ENCODE results near the gene GPD1.

Gene GPD1

DNA sequence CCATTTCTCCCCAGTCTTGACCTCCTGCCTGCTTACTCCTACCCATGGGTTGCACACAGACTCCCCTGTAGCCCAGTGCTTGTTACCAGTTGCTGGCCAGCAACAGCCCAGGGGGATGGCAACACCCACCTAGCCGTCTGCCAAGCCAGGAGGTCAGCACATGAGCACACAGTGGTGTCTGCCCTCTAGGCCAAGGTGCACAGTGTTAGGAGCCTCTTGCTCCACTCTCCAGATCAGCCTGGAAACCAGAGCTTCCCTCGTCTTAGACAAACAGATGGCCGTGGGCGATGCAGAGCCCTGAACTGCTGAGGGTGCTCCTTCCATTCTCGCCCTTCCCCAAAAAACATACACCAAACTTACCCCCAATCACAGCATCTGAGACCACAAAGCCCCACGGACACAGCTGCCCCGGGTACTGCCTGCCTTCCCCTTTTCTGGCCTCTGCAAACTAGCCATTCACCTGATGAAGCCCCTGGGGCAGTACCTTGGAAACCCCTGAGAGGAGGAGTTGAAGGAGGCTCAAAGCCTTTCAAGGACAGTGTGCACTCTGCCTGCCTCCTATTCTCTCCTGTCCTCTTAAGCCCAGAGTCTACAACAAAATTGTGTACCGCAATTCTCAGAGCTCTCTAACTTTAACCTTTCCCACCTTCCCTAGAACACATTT, 1.0 kb upstream of the GPD1 start:
- no peak for FAIRE-seq

DNA sequence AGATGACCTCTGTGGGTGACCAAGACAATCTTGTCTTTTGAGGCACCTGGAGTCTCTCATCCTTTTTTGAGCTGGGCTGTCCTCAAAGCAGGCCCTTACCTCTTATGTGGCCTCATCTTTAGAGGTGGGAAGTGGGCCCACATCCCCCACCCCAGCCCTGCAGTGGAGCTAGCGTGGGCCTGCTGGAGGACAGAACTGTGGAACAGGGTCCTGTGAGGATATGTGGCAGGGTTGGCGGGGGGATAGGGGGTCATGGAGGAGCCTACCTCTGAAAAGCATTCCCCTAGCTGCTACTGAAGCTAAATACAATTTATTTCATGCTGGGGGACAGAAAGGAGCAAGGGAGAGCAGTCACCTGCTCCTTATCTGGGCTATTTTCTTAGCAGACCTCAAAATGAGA, 457 bp upstream of the GPD1 start:
- FAIRE-seq = no peak

DNA sequence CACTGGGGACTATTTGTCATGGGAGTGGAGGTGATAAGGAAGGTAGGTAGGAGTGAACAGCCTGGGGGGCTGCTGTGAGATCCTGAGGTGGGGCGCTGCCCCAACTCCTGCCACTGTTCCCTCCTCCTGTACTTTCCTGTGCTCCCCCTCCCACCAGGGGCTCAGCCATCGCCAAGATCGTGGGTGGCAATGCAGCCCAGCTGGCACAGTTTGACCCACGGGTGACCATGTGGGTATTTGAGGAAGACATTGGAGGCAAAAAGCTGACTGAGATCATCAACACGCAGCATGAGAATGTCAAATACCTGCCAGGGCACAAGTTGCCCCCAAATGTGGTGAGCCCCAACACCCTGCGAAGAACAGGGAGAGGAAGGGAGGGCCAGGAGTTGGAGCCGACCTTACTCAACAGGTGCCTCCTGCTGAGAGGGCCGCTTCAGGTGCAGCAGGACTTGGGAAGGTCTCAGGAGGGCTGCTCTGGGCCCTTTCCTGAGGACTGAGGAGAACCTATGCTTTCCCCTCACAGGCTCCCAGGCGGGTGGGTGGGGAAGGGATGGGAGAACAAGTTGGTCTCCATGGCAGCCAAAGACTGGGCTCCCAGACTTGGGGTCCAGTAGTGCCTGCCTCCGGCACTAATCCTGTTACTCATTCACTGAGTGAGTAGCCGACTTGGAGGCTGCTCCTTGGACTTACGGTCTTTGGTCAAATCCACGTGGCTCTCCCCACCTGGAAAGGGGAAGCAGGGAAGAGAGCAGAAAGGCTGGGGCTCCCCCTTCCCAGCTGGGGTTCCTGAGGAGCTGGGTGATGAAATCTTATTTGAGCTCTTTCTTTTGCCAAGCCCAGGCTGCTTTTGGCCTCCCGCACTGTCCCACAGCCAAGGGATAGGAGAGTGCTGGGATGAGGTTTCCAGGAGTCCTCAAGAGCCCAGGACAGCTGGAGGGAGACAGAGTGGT, 884 bp downstream of the GPD1 start:
- no peak for FAIRE-seq

DNA sequence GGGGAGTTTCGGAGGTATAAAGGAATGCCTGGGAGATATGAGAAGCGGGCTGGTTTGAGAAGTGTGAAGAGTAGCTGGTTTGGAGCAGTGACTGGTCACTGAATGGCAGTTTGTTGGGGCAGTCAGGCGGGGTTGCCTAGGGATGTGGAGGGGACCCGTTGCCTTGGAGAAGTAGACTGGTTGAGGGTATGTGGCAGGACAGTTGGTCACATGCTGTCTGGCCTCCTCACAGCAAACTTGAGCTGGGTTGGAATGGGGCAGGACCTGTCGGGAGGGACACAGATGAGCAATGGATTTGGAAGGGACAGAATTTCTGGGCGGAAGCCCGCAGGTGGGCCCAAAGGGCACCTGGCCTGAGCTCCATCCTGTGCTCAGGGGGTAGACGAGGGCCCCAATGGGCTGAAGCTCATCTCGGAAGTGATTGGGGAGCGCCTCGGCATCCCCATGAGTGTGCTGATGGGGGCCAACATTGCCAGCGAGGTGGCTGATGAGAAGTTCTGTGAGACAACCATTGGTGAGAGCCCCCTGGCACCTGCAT, 2.2 kb downstream of the GPD1 start:
- no peak for FAIRE-seq

DNA sequence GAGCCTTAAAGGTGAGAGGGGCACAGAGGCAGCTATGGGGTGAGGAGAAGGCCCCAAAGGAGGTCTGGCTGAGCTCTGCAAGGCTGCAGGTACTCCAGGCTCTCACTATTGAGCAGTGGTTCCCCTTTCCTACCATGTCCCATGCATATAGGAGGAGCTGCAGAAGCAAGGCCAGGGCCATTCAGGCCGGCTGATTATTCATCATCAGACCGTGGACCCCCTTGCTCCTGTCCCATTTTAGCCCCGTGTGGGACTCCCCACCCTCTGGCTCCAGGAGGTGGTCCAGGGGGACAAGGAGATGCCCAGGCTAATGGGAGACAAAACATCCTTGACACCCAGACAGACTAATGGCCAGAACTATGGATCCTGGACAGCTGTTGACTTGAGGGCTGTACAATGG, 3.1 kb downstream of the GPD1 start:
- FAIRE-seq = no peak

DNA sequence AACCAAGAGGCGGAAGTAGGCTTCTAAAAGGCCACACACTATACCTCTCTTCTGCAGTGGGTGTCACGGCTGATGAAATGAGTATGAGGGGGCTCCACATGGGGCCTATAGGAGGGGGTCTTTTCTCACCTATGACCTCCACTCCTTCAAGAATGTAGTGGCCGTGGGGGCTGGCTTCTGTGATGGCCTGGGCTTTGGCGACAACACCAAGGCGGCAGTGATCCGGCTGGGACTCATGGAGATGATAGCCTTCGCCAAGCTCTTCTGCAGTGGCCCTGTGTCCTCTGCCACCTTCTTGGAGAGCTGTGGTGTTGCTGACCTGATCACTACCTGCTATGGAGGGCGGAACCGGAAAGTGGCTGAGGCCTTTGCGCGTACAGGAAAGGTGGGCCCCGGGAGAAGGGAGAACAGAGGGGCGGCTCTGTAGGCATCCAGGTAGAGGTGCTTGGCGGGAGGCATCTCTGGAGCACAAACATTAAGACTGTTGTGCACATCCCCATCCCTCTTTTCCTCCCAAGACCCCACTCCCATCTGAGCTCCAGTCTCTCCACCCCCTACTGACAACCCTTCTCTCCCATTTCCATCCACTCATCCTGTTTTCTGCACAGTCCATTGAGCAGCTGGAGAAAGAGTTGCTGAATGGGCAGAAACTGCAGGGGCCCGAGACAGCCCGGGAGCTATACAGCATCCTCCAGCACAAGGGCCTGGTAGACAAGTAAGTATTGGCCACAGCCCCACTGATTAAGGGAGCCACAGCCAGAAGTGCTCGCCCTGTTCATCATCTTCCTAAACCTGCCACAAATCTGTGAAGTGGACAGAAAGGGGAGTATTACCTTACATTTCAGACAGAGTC, 3.8 kb downstream of the GPD1 start:
- no peak for FAIRE-seq

DNA sequence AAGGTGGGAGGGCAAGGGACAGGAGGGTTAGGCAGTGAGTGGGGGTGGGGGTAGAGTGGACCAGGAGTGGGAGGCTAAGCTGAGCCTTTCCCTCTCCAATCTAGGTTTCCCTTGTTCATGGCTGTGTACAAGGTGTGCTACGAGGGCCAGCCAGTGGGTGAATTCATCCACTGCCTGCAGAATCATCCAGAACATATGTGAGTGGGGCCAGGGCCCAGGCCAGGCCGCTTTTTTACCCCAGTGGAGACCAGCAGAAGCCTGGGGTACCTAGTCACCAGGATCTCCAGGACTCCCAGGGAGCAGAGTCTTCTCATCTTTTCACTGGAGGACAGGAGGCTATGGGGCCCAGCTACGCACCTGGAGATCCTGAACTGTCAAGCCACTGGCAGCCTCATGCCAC, 5.5 kb downstream of the GPD1 start:
- no peak for FAIRE-seq

DNA sequence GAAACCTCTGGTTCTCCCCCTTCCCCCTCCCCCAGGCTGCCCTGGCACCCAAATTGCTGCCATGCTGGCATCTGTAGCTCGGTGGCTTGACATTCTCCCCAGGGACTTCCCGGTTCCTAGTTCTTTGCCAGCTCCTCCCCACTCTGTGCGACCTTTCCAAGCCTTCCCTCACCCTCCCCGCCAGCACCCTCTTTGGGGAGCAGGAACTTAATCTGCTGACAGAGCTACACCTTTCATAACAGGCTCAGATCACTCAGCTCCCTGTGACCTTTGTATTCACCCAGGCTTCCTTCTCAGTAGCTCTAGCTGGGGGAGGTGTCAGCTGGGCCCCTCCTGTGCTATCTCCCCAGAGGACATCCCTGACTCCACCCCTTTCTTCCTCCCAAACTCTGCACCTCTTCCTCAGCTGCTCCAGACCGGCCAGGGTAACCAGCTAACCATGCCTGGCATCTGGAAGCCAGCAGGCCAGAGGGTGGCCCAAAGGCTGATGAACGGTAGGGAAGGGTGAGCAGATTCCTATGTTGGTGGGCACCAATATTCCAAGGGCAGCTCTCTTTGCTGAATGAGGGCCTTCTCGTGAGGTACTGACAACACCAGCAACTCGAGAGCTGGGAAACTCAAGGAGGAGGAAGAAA, 6.4 kb downstream of the GPD1 start:
- FAIRE-seq = no peak

DNA sequence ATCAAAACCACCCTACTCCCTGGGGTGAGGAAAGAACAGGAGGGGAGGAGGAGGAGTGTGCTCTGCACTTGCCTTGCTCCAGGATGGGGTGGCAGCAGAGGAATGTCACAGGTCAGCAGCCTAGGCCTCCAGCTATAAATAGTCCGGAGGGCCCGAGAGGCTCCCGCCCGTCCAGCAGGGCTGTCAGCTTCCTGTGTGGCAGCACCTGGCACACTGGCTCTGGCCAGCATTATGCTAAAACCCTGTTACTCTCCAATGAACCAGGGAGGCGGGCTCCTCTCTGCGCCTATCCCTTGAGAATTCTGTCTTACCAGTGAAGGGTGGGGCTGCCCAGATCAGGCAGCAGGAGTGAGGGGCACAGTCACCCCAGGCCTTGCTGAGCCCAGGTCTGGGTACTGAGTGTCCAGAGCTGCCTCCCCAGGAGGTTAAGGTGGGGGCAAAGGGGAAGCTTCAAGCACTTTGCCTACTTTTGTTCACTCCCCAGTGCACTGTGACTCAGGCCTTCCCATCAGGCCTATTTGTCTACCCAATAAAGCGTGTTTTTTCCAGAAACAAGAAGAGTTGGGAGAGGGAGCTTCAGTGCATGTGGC, 7.0 kb downstream of the GPD1 start:
- no peak for FAIRE-seq

DNA sequence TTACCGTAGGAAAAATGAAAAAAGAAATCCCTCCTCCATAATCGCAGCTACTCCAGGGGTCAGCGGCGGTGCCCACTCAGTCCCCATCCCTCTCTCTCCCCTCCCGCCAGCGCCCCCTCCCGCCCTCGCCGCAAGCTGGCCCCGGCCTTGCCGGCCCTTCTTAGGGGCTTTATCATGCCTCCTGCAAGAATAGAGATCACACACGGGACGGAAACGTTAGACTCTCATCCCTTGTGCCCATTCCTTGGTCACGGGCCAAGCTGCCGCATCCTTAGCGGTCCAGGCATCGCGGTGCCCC, 7.5 kb downstream of the GPD1 start:
- no peak for FAIRE-seq

DNA sequence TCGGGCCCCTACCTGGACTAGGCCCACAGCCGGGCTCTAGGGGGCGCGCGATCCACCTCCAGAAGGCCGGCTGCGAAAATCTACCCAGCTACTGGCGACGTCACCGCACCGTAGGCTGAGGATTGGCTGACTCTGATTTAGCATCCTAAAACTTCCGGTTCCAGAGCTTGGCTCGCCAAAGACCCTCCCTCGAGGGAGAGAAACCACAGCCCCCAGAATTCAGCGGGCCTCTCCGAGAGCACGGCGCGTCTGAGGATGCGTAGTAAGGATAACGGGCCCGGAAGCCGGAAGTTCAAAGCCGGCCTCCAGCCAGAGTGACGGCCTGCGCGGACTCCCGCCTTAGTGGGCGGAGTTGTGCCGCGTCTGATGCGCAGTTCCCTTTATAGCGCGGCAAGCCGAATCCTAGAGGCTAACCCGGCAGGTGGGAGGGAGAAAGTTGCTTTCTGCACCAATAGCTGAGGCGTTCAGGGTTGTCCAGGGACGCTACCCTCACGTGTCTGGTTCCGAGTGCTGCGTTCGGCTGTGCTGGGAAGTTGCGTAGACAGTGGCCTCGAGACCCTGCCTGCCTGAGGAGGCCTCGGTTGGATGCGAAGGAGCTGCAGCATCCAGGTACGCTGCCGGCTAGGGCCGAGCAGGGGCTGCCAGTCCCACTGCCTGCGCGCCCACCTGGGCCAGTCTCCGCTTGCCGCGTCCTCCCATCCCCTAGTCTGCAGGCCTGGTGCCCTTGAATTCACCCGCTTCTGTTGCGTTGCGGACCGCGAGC, 8.1 kb downstream of the GPD1 start, which contains the start of gene COX14:
Gene COX14, plus strand, starts transcription at position 544 of the 763 bp plus-strand sequence. CDS start 7,808 bp downstream, outside the sequence.
- FAIRE-seq = peak; percentile 99

DNA sequence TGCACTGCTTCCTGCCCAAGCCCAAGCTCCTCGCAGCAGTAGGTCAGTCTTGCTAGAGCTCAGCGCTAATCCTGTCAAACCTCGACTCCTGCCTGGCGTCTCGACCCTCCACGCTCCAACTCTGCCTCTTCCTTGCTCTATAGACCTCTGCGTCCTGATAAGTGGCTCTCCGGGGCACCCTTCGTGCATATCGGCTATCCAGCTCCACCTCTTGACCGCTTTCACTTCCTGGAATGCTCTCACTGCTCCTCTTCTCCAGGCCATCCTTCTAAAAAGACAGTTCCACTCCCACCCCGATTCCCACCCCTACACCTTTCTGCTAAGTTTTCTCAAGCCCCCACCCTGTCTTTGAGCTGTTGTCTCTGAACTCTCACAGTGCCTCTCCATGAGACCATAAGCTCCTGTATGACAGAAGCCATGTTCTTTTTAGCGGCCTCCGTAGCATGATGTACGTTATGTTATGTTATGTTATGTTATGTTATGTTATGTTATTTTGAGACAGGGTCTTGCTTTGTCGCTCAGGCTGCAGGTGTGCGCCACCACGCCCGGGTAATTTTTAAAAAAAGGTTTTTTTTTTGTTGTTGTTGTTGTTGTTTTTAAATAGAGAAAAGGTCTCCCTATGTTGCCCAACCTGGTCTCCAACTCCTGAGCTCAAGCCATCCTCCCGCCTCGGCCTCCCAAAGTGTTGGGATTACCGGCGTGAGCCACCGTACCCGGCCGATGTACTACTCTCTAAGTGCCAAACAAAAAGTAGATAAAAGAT, 8.8 kb downstream of the GPD1 start:
- no peak for FAIRE-seq

DNA sequence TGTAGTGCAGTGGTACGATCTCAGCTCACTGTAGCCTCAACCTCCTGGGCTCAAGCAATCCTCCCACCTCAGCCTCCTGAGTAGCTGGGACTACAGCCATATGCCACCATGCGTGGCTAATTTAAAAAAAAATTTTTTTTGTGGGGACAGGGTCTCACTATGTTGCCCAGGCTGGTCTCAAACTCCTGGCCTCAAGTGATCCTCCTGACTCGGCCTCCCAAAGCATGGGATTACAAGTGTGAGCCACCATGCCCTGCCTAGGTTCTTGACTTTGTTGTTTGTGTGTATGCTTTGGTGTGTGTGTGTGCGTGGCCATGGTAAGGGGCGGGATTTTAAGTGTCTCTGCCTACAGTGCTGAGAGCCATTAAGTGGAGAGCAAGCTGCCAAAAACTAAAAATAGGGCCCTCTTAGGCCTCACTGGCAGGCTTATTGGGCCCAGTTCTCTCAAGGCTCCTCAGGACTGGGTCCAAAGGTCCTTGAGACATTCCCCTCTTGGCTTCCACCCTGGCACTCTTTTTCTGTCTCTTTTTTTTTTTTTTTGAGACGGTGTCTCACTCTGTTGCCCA, 13.3 kb downstream of the GPD1 start:
- FAIRE-seq = no peak

DNA sequence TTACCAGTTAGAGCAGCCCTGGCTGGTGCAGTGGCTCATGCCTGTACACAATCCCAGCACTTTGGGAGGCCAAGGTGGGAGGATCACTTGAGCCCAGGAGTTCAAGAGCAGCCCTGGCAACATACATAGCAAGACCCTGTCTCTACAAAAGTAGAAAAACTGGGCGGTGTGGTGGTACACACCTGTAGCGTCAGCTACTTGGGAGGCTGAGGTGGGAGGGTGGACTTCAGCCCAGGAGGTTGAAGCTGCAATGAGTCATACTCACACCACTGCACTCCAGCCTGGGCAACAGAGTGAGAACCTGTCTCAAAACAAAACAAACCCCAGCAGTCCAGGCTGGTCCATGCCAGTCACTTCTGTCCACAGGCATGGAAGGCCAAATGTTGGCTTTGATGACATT, 15.6 kb downstream of the GPD1 start:
- FAIRE-seq = no peak

DNA sequence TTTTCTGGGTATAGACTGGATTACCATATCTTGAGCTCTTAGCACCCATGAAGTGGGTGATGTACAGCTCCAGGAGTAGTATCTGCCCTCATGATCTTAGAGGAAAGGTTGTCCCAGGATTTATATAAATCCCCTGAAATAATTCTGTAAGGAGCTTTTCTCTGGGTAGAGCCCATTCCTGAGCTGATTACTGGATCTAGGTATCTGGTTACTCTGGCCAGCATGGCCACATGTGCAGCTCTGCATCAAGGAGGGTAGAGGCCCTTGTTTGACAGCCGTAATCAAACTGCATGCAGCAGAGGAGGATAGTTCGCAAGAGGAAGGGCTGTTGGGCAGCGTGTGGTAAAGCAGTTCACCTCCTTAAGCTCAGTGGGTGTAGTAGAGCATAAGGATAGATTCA, 16.7 kb downstream of the GPD1 start:
- no peak for FAIRE-seq

DNA sequence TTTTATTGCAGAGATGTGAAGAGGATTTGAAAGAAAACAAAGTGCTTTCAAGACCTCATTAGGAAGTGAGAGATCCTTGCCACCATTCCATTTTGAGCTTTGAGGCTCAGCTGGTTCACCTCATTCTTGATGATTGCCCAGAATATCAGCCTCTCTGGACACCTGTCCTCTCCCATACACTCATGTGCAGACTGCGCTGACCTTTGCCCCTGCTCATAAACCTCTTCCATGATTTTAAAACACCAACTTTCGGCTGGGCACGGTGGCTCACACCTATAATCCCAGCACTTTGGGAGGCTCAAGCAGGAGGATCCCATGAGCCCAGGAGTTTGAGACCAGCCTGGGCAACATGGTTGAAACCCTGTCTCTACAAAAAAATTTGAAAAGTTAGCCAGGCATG, 17.1 kb downstream of the GPD1 start:
- no peak for FAIRE-seq

DNA sequence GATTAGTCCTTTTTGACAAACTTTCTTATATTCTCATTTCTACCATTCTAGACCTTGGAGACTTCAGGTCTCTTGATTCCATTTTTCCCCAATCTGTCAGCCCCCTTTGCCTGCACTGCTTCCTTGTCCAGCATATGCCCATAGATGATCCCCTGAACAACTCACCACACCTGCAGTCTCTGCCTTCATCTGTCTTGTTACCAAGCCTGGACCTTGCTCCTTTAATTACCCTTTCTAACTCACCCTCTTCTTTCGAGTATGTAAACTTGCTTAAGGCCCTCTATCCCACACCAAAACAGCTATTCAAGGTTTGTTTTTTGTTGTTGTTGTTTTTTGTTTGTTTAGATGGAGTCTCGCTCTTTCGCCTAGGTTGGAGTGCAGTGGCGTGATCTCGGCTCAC, 17.8 kb downstream of the GPD1 start:
- no peak for FAIRE-seq

DNA sequence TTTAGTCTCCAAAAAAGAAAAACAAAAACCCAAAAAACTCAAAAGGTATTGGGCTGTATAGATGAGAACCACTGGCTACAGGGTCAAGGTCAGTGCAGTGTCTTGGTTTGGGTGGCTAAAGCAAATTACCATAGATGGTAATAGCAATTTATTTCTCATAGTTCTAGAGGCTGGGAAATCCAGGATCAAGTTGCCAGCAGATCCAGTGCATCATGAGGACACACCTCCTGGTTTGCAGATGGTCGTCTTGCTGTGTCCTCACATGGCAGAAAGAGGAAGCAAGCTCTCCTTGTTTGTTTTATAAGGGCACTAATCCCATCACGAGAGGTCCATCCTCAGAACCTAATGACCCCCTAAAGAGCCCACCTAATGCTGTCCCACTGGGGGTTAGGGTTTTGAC, 19.4 kb downstream of the GPD1 start:
- no peak for FAIRE-seq

DNA sequence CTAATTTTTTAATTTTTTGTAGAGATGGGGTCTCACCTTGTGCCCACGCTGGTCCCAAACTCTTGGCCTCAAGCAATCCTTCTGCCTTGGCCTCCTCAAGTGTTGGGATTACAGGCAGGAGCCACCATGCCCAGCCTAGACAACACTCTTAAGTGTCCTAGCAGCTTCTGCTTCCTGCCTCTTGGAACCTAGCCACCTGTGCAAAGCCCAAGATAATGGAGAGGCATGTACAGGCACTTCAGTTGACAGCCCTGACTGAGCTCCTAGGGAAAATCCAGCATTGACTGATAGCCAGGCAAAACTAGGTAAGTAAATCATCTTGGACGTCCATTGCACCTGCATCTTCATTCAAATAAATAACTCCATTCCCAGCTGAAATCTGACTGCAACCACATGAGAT, 23.7 kb downstream of the GPD1 start:
- no peak for FAIRE-seq

DNA sequence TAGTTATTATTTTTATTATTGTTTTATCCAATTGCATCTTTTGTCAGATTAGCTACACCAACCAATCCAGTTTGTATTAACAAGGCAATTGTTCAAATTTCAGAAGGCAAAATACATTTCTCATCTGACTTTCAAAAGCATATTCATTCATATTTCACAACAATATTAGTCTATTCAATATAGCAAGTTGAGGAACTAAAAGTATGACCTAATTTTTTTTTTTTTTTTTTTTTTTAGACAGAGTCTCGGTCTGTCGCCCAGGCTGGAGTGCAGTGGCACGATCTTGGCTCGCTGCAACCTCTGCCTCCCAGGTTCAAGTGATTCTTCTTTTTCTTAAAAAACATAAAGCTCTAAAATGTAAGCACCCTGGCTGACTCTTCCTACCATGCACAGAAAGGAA, 25.5 kb downstream of the GPD1 start:
- FAIRE-seq = no peak
